Smooth muscle cell (in vitro differentiated cells): ENCODE data around the gene ZFHX3. TPM values are rescaled to one million over a fixed set of nuclear protein-coding genes. Genes with fewer than 3 reads are reported as not detected.

Experiments
- DNase-seq: peaks from one replicate; lab custom pipeline; 2025; ENCODE audit not compliant: unreplicated experiment; lab: John Stamatoyannopoulos, UW
- H2AFZ ChIP-seq: fragments of 200-600 bp; sonication (generic); 2 replicates; pipeline ENCODE4 v1.6.0; 2016; ENCODE audit warnings: antibody characterized with exemption, low read depth, mild to moderate bottlenecking
- H3F3A ChIP-seq: fragments of 200-600 bp; sonication (generic); 2 replicates; pipeline ENCODE4 v1.6.0; 2017; ENCODE audit warnings: antibody characterized with exemption, low read depth
- H3K27ac ChIP-seq: fragments of 200-600 bp; sonication (generic); 2 replicates; pipeline ENCODE4 v1.5.1; 2016; ENCODE audit warnings: low read depth, mild to moderate bottlenecking
- H3K27me3 ChIP-seq: fragments of 200-600 bp; sonication (generic); 2 replicates; pipeline ENCODE4 v1.6.1; 2016; ENCODE audit warnings: low read depth, mild to moderate bottlenecking
- H3K36me3 ChIP-seq: fragments of 200-600 bp; sonication (generic); 2 replicates; pipeline ENCODE4 v1.5.1; 2016; ENCODE audit warnings: low read depth
- H3K4me1 ChIP-seq: fragments of 200-600 bp; sonication (generic); 2 replicates; pipeline ENCODE4 v1.5.1; 2016; ENCODE audit warnings: low read depth
- H3K4me2 ChIP-seq: fragments of 200-600 bp; sonication (generic); 2 replicates; pipeline ENCODE4 v1.6.0; 2016; ENCODE audit warnings: mild to moderate bottlenecking
- H3K4me3 ChIP-seq: fragments of 200-600 bp; sonication (generic); 2 replicates; pipeline ENCODE4 v1.5.1; 2016; ENCODE audit warnings: mild to moderate bottlenecking
- H3K79me2 ChIP-seq: fragments of 200-600 bp; sonication (generic); 2 replicates; pipeline ENCODE4 v1.6.0; 2016; ENCODE audit warnings: low read depth, mild to moderate bottlenecking
- H3K9ac ChIP-seq: fragments of 200-600 bp; sonication (generic); 2 replicates; pipeline ENCODE4 v1.6.0; 2016; ENCODE audit warnings: low read depth
- H3K9me3 ChIP-seq: fragments of 200-600 bp; sonication (generic); replicated peaks from 2 replicates; pipeline ENCODE4 v1.5.1; 2016; ENCODE audit warnings: low read depth
- H4K20me1 ChIP-seq: fragments of 200-600 bp; sonication (generic); 2 replicates; pipeline ENCODE4 v1.6.0; 2016; ENCODE audit warnings: low read depth
- CTCF ChIP-seq: fragments of 200-600 bp; sonication (generic); IDR thresholded peaks from 2 replicates; pipeline ENCODE4 v1.5.1; 2017; ENCODE audit warnings: borderline replicate concordance, mild to moderate bottlenecking, antibody characterized with exemption; ENCODE audit not compliant: insufficient read depth, poor library complexity, severe bottlenecking
- WGBS: methylation state at CpG from one replicate; pipeline ENCODE4 v1.1.7; 2016; ENCODE audit warnings: low lambda C conversion rate; 5-methylcytosine and 5-hydroxymethylcytosine counted together
- polyA plus RNA-seq: library from polyadenylated mRNA; unstranded; fragments of >200 nt; fragmentation: Nextera tagmentation; extraction: Ambion mirVana; gene quantifications from 2 replicates; pipeline ENCODE4 v1.2.1, GENCODE V29; 2016
- total RNA-seq: library from RNA; depleted of rRNA; stranded (reverse); fragments of >200 nt; gene quantifications from 2 replicates; pipeline ENCODE4 v1.2.3, GENCODE V29; 2014

Gene ZFHX3
- total and polyA plus RNA-seq, 2 experiments from 2014 or later: 3.1 to 9.8 TPM

GRCh38 chr16:72812672-72813071, 235.3 kb downstream of the ZFHX3 start:
- Histone ChIP-seq H4K20me1 (peaks cover 3% of the 10 kb centered on the region), H3F3A (no peaks in the 10 kb centered on the region), H3K9me3 (no peaks in the 10 kb centered on the region), H3K9ac (no peak overlapping the region), H3K79me2 (no peaks in the 10 kb centered on the region), H3K4me3 (no peak overlapping the region), H3K27ac (no peak overlapping the region), H3K36me3 (no peaks in the 10 kb centered on the region), H3K4me2 (no peak overlapping the region), H3K27me3 (no peaks in the 10 kb centered on the region), H3K4me1 (no peaks in the 10 kb centered on the region), H2AFZ (no peak overlapping the region)
- 19% methylated on average over 3 of the region's 3 CpGs for WGBS
- no peak for DNase-seq
- TF ChIP-seq CTCF: no peak

- Histone ChIP-seq H3K36me3 (no peaks in the 10 kb centered on the region), H3K9ac (no peak overlapping the region), H3K27ac (no peak overlapping the region), H3K4me2 (no peak overlapping the region), H3K27me3 (no peaks in the 10 kb centered on the region), H3K4me1 (no peaks in the 10 kb centered on the region), H3K4me3 (no peak overlapping the region), H3K79me2 (no peaks in the 10 kb centered on the region), H3K9me3 (no peaks in the 10 kb centered on the region), H3F3A (no peaks in the 10 kb centered on the region), H4K20me1 (peaks cover 3% of the 10 kb centered on the region), H2AFZ (no peak overlapping the region)
- DNase-seq: no peak
- no peak for TF ChIP-seq CTCF
- 98% methylated on average over 6 of the region's 6 CpGs for WGBS
These were observed 236.1 kb downstream of the ZFHX3 start for GRCh38 chr16:72811876-72812275.

GRCh38 chr16:72811188-72811720, 236.7 kb downstream of the ZFHX3 start:
- no peak overlapping the region for H3K27ac ChIP-seq
- no peak overlapping the region for H3K4me2 ChIP-seq
- no peaks in the 10 kb centered on the region for H3K4me1 ChIP-seq
- no peak for TF ChIP-seq CTCF
- H2AFZ ChIP-seq: no peak overlapping the region
- no peaks in the 10 kb centered on the region for H3K9me3 ChIP-seq
- 96% methylated on average over 7 of the region's 8 CpGs for WGBS
- no peaks in the 10 kb centered on the region for H3F3A ChIP-seq
- no peaks in the 10 kb centered on the region for H3K36me3 ChIP-seq
- DNase-seq: no peak
- H3K79me2 ChIP-seq: no peaks in the 10 kb centered on the region
- H4K20me1 ChIP-seq: peaks cover 3% of the 10 kb centered on the region
- H3K27me3 ChIP-seq: no peaks in the 10 kb centered on the region
- H3K4me3 ChIP-seq: no peak overlapping the region
- no peak overlapping the region for H3K9ac ChIP-seq

GRCh38 chr16:72810480-72810879, 237.4 kb downstream of the ZFHX3 start:
- no peak overlapping the region for H3K4me2 ChIP-seq
- TF ChIP-seq CTCF: no peak
- no peaks in the 10 kb centered on the region for H3K27me3 ChIP-seq
- WGBS: 98% methylated on average over 2 of the region's 2 CpGs
- H3F3A ChIP-seq: no peaks in the 10 kb centered on the region
- H3K9ac ChIP-seq: no peak overlapping the region
- no peaks in the 10 kb centered on the region for H3K4me1 ChIP-seq
- H3K4me3 ChIP-seq: no peak overlapping the region
- H3K27ac ChIP-seq: no peak overlapping the region
- H3K36me3 ChIP-seq: no peaks in the 10 kb centered on the region
- H2AFZ ChIP-seq: no peak overlapping the region
- no peak for DNase-seq
- no peaks in the 10 kb centered on the region for H3K79me2 ChIP-seq
- no peaks in the 10 kb centered on the region for H3K9me3 ChIP-seq
- H4K20me1 ChIP-seq: no peaks in the 10 kb centered on the region
